GM12891 (cell line): ENCODE data around the gene GTPBP1.

Experiments
- PAX5 ChIP-seq: IDR thresholded peaks from 2 replicates; pipeline ENCODE4 v1.6.1; 2011; ENCODE audit warnings: low read length, moderate library complexity, mild to moderate bottlenecking; ENCODE audit not compliant: insufficient read depth, severe bottlenecking
- POLR2A ChIP-seq: IDR thresholded peaks from 2 replicates; pipeline ENCODE4 v1.6.1; 2011; ENCODE audit warnings: low read depth, low read length, control low read depth
- POLR2AphosphoS5 ChIP-seq: IDR thresholded peaks from 2 replicates; pipeline ENCODE4 v1.6.1; 2011; ENCODE audit warnings: low read depth, low read length, control low read depth
- SPI1 ChIP-seq: IDR thresholded peaks from 2 replicates; pipeline ENCODE4 v1.6.1; 2011; ENCODE audit warnings: low read depth, low read length, control low read depth
- TAF1 ChIP-seq: IDR thresholded peaks from 2 replicates; pipeline ENCODE4 v1.6.1; 2011; ENCODE audit warnings: low read depth, low read length, control low read depth

- TF ChIP-seq POLR2A, result no peak
- no peak for TF ChIP-seq POLR2AphosphoS5
- TF ChIP-seq SPI1, result no peak
- no peak for TF ChIP-seq TAF1
- no peak for TF ChIP-seq PAX5
Observed at GRCh38 chr22:38710866-38711265, 5.1 kb downstream of the GTPBP1 start.
